HG02623 (cell line): ENCODE results near the gene B4GALT3.

Experiments
- ATAC-seq: cut with Tn5 transposase; IDR thresholded peaks from one replicate; pipeline ENCODE4 v1.9.1; 2021; ENCODE audit warnings: moderate library complexity; ENCODE audit not compliant: unreplicated experiment

B4GALT3 gene

GRCh38 chr1:161163793-161164192 is 13.5 kb downstream of the B4GALT3 start:
- ATAC-seq, result no peak

- ATAC-seq, result no peak
Measured at GRCh38 chr1:161162806-161163205, 14.5 kb downstream of the B4GALT3 start.

GRCh38 chr1:161162052-161162451 is 15.3 kb downstream of the B4GALT3 start:
- ATAC-seq, result no peak

GRCh38 chr1:161161652-161162051 is 15.7 kb downstream of the B4GALT3 start:
- ATAC-seq, result no peak

- no peak for ATAC-seq
Measured at GRCh38 chr1:161160671-161161145, 16.6 kb downstream of the B4GALT3 start.

GRCh38 chr1:161159913-161160243 is 17.4 kb downstream of the B4GALT3 start:
- no peak for ATAC-seq

- peak; percentile 82 for ATAC-seq
Measured at GRCh38 chr1:161159087-161159912, 18.0 kb downstream of the B4GALT3 start, which contains the start of gene USP21. USP21 (plus strand) TSS chr1:161159500; CDS start chr1:161160641, 1,141 bp downstream.

GRCh38 chr1:161158316-161159010 is 18.8 kb downstream of the B4GALT3 start:
- ATAC-seq, result no peak

GRCh38 chr1:161157867-161158266 is 19.4 kb downstream of the B4GALT3 start:
- no peak for ATAC-seq

GRCh38 chr1:161153682-161154337 is 23.5 kb downstream of the B4GALT3 start, which contains the start of gene UFC1:
UFC1 (plus strand) TSS chr1:161153978; CDS start chr1:161153998, 20 bp downstream.
- peak; percentile 82 for ATAC-seq

- no peak for ATAC-seq
Measured at GRCh38 chr1:161153176-161153575, 24.1 kb downstream of the B4GALT3 start.

GRCh38 chr1:161145832-161146231 is 31.5 kb downstream of the B4GALT3 start:
- no peak for ATAC-seq

GRCh38 chr1:161140755-161141400 is 36.4 kb downstream of the B4GALT3 start:
- ATAC-seq, result no peak

GRCh38 chr1:161139766-161140165 is 37.5 kb downstream of the B4GALT3 start:
- no peak for ATAC-seq

- ATAC-seq, result no peak
Measured at GRCh38 chr1:161138431-161138830, 38.9 kb downstream of the B4GALT3 start.

GRCh38 chr1:161137881-161138280 is 39.4 kb downstream of the B4GALT3 start:
- no peak for ATAC-seq

GRCh38 chr1:161133220-161133740 is 44.0 kb downstream of the B4GALT3 start:
- ATAC-seq, result no peak

GRCh38 chr1:161132410-161133219 is 44.7 kb downstream of the B4GALT3 start, which contains the start of gene DEDD:
DEDD (minus strand) TSS chr1:161132667; CDS start chr1:161124462, 8,205 bp downstream.
- ATAC-seq, result peak; percentile 95

- ATAC-seq, result no peak
Measured at GRCh38 chr1:161131523-161132409, 45.5 kb downstream of the B4GALT3 start.
